GM19043 (cell line): ENCODE results near the gene SERINC2.
"Not testable (repeated sequence)": the region's sequence is repeated elsewhere in the genome, so short reads cannot be mapped to it uniquely, and the experiment has no call there.

Experiments used
- ATAC-seq: cut with Tn5 transposase; IDR thresholded peaks from one replicate; pipeline ENCODE4 v1.9.1; 2021; ENCODE audit warnings: low read depth; ENCODE audit not compliant: unreplicated experiment

Gene SERINC2

DNA sequence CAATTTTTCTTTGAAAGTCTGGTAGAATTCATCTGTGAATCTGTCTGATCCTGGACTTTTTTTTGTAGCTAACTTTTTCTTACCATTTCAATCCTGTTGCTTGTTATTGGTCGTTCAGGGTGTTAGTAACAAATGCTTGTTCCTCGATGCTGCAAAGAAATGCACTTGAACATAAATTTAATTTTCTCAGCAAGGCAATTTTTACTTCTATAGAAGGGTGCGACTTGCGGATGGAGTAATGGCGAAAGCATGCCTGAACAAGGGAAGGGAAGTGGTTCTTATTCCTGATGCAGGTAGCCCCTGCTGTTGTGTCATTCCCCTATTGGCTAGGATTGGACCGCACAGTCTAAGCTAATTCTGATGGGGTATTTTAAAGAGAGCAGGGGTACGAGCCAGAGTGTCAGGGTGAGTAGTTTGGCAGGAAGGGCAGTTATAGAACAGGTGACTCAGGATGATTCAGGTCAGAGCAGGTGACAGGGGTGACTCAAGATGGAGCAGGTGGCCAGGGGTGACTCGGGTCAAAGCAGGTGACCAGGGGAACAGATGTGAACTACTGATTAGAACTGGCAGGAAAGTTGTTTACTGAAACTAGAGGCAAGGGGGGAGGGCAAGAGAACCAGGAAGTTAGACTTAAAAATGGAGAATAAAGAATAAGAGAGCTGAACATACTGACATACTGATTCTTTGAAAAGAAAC lies 40.5 kb downstream of the SERINC2 start:
- ATAC-seq = no peak

DNA sequence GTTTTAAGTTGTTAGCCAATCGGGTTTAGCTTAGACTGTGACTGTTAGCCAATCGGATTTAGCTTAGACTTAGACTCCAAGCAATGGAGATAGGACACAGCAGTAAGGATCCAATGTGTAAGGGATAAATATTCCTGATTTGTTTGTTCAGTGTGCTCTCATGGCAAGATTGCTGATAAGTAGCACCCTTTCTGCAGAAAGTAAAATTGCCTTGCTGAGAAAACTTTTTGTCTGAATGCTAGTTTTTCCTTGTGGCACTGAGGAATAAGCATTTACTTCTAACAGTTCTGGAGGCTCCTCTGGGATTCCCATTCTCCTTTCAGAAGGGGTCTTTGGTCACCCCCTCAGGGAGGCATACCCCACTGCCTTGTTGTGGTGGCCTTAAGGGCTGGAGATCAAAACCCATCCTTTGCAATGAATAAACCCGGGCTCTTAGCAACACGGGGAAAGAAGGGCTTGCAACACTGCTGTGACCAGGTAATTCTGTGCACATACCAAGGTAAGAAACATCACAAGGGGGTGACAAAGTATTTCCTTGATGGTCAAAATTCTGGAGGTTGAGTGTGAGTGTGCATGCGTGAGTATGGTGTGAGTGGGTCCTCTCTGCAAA lies 45.4 kb downstream of the SERINC2 start:
- no peak for ATAC-seq

DNA sequence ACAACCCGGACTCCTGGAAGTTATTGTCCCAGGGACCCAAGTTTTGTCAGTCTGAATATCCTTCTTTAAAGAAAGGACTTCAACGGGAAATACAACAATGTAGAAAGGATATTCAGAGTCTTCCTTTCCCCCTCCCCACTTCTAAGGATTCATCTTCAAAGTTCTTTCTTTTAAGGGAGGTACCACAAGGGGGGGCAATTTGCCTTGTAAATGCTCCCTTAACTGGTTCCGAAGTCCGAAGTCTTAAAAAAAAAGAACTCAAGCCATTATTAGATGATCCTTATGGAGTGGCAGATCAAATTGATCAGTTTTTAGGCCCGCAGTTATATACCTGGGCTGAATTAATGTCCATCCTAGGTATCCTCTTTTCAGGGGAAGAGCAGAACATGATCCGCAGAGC lies 47.0 kb downstream of the SERINC2 start:
- no peak for ATAC-seq

GRCh38 chr1:31467005-31467674 lies 54.1 kb downstream of the SERINC2 start:
- ATAC-seq = no peak

DNA sequence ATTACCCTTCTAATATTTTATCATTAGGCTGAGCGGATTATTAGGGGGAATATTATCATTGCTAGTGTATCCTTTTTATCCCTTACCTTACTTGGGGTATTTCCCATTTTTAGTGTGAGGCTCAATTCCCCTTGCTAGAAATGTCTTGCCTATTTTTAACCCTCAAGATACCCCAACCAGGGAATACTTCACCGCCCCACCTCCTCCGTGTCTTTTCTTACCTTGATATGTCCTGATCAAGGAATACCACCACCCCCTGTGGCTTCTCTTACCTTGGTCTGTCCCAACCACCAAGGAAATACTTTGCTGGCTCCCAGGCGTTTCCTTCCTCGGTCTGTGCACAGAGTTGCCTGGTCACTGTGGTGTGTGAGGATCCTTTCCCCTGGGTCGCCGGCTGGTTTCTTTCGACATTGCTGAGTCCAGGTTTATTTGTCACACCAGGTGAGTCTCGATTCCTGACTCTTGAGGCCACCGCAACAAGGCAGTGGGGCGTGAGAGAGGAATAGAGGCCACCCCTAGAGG lies 57.8 kb downstream of the SERINC2 start:
- ATAC-seq = no peak

DNA sequence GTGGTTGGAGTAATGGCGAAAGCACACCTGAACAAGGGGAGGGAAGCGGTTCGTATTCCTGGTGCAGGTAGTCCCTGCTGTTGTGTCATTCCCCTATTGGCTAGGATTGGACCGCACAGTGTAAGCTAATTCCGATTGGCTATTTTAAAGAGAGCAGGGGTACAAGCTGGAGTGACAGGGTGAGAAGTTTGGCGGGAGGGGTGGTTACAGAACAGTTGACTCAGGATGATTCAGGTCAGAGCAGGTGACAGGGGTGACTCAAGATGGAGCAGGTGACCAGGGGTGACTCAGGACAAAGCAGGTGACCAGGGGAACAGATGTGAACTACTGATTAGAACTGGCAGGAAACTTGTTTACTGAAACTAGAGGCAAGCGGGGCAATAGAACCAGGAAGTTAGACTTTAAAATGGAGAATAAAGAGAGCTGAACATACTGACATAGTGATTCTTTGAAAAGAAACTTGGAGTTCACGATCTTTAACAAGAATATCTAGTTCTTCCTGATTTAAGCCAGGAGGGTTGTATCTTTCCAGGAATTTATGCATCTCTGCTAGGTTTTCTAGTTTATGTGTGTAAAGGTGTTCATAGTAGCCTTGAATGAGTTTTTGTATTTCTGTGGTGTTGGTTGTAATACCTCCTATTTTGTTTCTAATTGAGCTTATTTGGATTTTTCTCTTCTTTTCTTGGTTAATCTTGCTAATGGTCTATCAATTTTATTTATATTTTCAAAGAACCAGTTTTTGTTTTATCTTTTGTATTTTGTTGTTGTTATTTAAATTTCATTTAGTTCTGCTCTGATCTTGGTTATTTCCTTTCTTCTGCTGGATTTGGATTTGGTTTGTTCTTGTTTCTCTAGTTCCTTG lies 58.7 kb downstream of the SERINC2 start:
- ATAC-seq = not testable (repeated sequence)

DNA sequence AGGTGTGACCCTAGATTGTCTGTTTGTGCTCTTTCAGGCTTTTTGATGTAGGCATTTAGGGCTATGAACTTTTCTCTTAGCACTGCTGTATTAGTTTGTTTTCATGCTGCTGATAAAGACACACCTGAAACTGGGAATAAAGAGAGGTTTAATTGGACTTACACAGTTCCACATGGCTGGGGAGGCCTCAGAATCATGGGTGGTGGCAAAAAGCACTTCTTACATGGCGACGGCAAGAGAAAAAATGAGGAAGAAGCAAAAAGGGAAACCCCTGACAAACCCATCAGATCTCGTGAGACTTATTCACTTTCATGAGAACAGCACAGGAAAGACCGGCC lies 59.3 kb downstream of the SERINC2 start:
- ATAC-seq = not testable (repeated sequence)

DNA sequence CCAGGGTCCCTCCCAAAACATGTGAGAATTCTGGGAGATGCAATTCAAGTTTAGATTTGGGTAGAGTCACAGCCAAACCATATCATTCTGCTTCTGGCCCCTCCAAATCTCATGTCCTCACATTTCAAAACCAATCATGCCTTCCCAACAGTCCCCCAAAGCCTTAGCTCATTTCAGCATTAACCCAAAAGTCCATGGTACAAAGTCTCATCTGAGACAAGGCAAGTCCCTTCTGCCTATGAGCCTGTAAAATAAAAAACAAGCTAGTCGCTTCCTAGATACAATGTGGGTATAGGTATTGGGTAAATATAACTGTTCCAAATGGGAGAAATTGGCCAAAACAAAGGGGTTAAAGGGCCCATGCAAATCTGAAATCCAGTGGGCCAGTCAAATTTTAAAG lies 59.7 kb downstream of the SERINC2 start:
- not testable (repeated sequence) for ATAC-seq

DNA sequence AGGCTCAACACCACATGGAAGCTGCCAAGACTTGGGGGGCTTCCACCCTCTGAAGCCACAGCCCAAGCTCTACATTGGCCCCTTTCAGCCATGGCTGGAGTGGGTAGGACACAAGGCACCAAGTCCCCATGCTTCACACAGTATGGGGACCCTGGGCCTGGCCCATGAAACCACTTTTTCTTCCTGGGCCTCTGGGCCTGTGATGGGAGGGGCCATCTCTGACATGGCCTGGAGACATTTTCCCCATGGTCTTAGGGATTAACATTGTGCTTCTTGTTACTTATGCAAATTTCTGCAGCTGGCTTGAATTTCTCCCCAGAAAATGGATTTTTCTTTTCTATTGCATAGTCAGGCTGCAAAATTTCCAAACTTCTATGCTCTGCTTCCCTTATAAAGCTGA lies 60.5 kb downstream of the SERINC2 start:
- not testable (repeated sequence) for ATAC-seq

DNA sequence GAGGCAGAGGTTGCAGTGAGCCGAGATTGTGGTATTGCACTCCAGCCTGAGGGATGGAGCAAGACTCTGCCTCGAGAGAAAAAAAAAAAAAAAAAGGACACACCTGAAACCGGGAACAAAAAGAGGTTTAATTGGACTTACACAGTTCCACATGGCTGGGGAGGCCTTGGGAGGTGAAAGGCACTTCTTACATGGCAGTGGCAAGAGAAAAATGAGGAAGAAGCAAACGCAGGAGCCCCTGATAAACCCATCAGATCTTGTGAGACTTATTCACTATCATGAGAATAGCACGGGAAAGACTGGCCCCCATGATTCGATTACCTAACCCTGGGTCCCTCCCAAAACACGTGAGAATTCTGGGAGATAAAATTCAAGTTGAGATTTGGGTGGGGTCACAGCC lies 61.6 kb downstream of the SERINC2 start:
- ATAC-seq = not testable (repeated sequence)

DNA sequence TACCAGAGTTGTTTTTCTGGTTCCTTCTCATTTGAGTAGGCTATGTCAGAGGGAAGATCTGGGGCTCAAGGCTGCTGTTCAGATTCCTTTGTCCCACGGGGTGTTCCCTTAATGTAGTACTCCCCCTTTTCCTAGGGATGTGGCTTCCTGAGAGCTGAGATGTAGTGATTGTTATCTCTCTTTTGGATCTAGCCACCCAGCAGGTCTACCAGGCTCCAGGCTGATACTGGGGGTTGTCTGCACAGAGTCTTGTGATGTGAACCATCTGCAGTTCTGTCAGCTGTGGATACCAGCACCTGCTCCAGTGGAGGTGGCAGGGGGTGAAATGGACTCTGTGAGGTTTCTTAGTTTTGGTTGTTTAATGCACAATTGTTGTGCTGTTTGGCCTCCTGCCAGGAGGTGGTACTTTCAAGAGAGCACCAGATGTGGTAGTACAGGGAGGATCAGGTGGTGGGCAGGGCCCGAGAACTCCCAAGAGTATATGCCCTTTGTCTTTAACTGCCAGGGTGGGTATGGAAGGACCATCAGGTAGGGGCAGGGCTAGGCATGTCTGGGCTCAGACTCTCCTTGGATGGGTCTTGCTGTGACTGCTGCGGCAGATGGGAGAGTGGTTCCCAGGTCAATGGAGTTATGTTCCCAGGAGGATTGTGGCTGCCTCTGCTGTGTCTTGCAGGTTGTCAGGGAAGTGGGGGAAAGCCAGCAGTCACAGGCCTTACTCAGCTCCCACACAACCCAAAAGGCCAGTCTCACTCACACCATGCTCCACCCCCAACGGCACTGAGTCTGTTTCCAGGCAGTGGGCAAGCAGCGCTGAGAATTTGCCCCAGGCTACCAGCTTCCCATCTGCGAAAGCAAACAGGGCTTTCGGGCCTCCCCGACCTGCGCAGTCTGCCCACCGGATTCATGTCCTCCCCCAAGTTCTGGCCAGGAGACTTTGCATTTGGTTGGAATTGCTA lies 64.2 kb downstream of the SERINC2 start:
- no peak for ATAC-seq

- ATAC-seq = no peak
Observed at GRCh38 chr1:31478167-31478566, 65.2 kb downstream of the SERINC2 start.

DNA sequence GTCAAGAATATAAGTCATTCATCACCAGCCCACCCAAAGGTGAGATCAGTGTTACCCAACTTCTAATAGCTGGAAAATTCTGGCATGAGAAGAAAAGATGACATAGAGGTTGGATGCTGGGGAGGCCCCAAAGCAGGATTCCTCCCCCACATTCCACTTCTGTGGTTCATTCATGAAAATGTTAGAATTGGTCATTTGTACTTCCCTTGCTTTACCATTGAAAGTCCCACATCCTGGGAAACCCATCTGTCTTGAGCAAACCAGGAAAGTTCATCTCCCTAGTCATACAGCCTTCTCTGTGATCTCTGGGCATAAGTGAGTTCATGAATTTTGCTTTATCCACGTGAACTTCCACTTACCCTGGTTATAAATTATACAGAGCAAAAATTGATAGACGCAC lies 66.8 kb downstream of the SERINC2 start:
- ATAC-seq = no peak

DNA sequence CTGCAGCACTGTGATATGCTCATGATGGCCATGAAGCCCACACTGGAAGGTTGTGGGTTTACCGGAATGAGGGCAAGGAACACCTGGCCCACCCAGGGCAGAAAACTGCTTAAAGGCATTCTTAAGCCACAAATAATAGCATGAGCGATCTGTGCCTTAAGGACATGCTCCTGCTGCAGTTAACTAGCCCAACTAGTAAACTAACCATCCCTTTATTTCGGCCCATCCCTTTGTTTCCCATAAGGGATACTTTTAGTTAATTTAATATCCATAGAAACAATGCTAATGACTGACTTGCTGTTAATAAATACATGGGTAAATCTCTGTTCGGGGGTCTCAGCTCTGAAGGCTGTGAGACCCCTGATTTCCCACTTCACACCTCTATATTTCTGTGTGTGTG lies 67.4 kb downstream of the SERINC2 start:
- not testable (repeated sequence) for ATAC-seq

GRCh38 chr1:31482482-31483011 lies 69.5 kb downstream of the SERINC2 start:
- ATAC-seq = peak; percentile 28

GRCh38 chr1:31483012-31483946 lies 70.3 kb downstream of the SERINC2 start:
- ATAC-seq = peak; percentile 79
